ENCODE data around the gene PTGIR. TPM values are rescaled to one million over a fixed set of nuclear protein-coding genes. Genes with fewer than 3 reads are reported as not detected.

The PTGIR gene
- polyA plus RNA-seq, 4 donors, result 0.45 to 3.4 (median 1.6) TPM; not detected in 1

- Histone ChIP-seq H3K4me1 (ENCODE audit: control insufficient read depth in 3 of 3, insufficient read depth in 2 of 3, low read depth in 1 of 3, low read length in 2 of 3) (peaks cover 0 to 9% (median 5%) of the 10 kb centered on the region in 3 donors), H3K4me3 (ENCODE audit: low read depth in 1 of 3, low read length in 3 of 3) (no peak overlapping the region), H3K27me3 (ENCODE audit: control insufficient read depth in 3 of 3, insufficient read depth in 3 of 3, low read length in 3 of 3) (peaks cover 0 to 13% (median 0%) of the 10 kb centered on the region in 3 donors), H3K36me3 (ENCODE audit: control insufficient read depth in 3 of 3, insufficient read depth in 2 of 3, low read depth in 1 of 3, low read length in 3 of 3) (peaks cover 0 to 6% (median 0%) of the 10 kb centered on the region in 3 donors), H3K27ac (ENCODE audit: low read depth in 1 of 3, low read length in 2 of 3) (no peak overlapping the region), H3K9me3 (ENCODE audit: control insufficient read depth in 2 of 2, insufficient read depth in 1 of 2, low read depth in 1 of 2, low read length in 1 of 2) (no peaks in the 10 kb centered on the region)
- FAIRE-seq (no peak), DNase-seq (peak in 1 of 2 donors; percentile 59)
- 22 to 79% (median 49%) methylated on average over 10 of the region's 10 CpGs for WGBS, 3 donors
These were observed 8.9 kb downstream of the PTGIR start for GRCh38 chr19:46615966-46616365.

- H3K27ac ChIP-seq (ENCODE audit: low read depth in 1 of 3, low read length in 2 of 3), result no peak overlapping the region
- FAIRE-seq, result no peak
- H3K36me3 ChIP-seq (ENCODE audit: control insufficient read depth in 3 of 3, insufficient read depth in 2 of 3, low read depth in 1 of 3, low read length in 3 of 3), result peaks cover 2 to 23% (median 9%) of the 10 kb centered on the region in 3 donors
- no peaks in the 10 kb centered on the region for H3K27me3 ChIP-seq (ENCODE audit: control insufficient read depth in 3 of 3, insufficient read depth in 3 of 3, low read length in 3 of 3)
- H3K4me1 ChIP-seq (ENCODE audit: control insufficient read depth in 3 of 3, insufficient read depth in 2 of 3, low read depth in 1 of 3, low read length in 2 of 3), result peaks cover 0 to 4% (median 4%) of the 10 kb centered on the region in 3 donors
- no peaks in the 10 kb centered on the region for H3K9me3 ChIP-seq (ENCODE audit: control insufficient read depth in 2 of 2, insufficient read depth in 1 of 2, low read depth in 1 of 2, low read length in 1 of 2)
- WGBS, 3 donors, result 11 to 14% (median 11%) methylated on average over 12 of the region's 12 CpGs
- peak; percentile 77 to 86 for DNase-seq
- H3K4me3 ChIP-seq (ENCODE audit: low read depth in 1 of 3, low read length in 3 of 3), result no peak overlapping the region
These were observed 10.7 kb downstream of the PTGIR start for GRCh38 chr19:46614114-46614722.

- H3K27ac ChIP-seq (ENCODE audit: low read depth in 1 of 3, low read length in 2 of 3), result no peak overlapping the region
These were observed 11.4 kb downstream of the PTGIR start for GRCh38 chr19:46613525-46613924.

DNA sequence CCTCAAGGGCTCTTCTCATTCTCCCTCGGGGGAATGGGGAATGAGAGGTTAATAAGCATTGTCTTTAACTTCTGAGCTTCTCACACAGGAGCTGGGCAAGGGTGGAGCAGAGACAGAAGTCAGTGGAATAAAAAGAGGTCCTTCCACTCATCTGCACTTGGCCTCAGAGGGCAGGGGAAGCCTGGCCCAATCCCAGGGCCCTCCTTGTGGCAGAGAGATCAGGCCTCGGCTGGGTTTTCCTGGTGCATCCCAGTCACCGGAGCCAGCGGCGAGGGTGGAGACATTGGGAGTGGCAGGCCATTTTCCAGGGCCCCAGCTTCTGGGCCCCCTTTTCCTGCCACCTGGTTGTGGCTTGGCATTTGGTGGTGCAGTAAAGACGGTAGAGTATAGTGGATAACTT lies 13.1 kb downstream of the PTGIR start:
- Histone ChIP-seq H3K4me1 (ENCODE audit: control insufficient read depth in 3 of 3, insufficient read depth in 2 of 3, low read depth in 1 of 3, low read length in 2 of 3) (peaks cover 0 to 6% (median 0%) of the 10 kb centered on the region in 3 donors), H3K27ac (ENCODE audit: low read depth in 1 of 3, low read length in 2 of 3) (peak overlapping the region in 1 of 3 donors; percentile 51), H3K9me3 (ENCODE audit: control insufficient read depth in 2 of 2, insufficient read depth in 1 of 2, low read depth in 1 of 2, low read length in 1 of 2) (no peaks in the 10 kb centered on the region), H3K4me3 (ENCODE audit: low read depth in 1 of 3, low read length in 3 of 3) (no peak overlapping the region), H3K36me3 (ENCODE audit: control insufficient read depth in 3 of 3, insufficient read depth in 2 of 3, low read depth in 1 of 3, low read length in 3 of 3) (peaks cover 3 to 48% (median 31%) of the 10 kb centered on the region in 3 donors), H3K27me3 (ENCODE audit: control insufficient read depth in 3 of 3, insufficient read depth in 3 of 3, low read length in 3 of 3) (no peaks in the 10 kb centered on the region)
- no peak for FAIRE-seq
- 35 to 48% (median 47%) methylated on average over 5 to 6 of the region's 6 CpGs for WGBS, 3 donors
- DNase-seq, result no peak

More at GRCh38 chr19:46613525-46613924, 11.4 kb downstream of the PTGIR start:
- no peaks in the 10 kb centered on the region for H3K9me3 ChIP-seq (ENCODE audit: control insufficient read depth in 2 of 2, insufficient read depth in 1 of 2, low read depth in 1 of 2, low read length in 1 of 2)
- H3K36me3 ChIP-seq (ENCODE audit: control insufficient read depth in 3 of 3, insufficient read depth in 2 of 3, low read depth in 1 of 3, low read length in 3 of 3), result peaks cover 3 to 30% (median 16%) of the 10 kb centered on the region in 3 donors
- 84 to 92% (median 88%) methylated on average over 21 to 22 of the region's 22 CpGs for whole genome bisulfite sequencing, 3 donors
- H3K4me3 ChIP-seq (ENCODE audit: low read depth in 1 of 3, low read length in 3 of 3), result no peak overlapping the region
- FAIRE-seq (no peak), DNase-seq (no peak)
- no peaks in the 10 kb centered on the region for H3K27me3 ChIP-seq (ENCODE audit: control insufficient read depth in 3 of 3, insufficient read depth in 3 of 3, low read length in 3 of 3)
- H3K4me1 ChIP-seq (ENCODE audit: control insufficient read depth in 3 of 3, insufficient read depth in 2 of 3, low read depth in 1 of 3, low read length in 2 of 3), result peaks cover 0 to 4% (median 4%) of the 10 kb centered on the region in 3 donors

DNA sequence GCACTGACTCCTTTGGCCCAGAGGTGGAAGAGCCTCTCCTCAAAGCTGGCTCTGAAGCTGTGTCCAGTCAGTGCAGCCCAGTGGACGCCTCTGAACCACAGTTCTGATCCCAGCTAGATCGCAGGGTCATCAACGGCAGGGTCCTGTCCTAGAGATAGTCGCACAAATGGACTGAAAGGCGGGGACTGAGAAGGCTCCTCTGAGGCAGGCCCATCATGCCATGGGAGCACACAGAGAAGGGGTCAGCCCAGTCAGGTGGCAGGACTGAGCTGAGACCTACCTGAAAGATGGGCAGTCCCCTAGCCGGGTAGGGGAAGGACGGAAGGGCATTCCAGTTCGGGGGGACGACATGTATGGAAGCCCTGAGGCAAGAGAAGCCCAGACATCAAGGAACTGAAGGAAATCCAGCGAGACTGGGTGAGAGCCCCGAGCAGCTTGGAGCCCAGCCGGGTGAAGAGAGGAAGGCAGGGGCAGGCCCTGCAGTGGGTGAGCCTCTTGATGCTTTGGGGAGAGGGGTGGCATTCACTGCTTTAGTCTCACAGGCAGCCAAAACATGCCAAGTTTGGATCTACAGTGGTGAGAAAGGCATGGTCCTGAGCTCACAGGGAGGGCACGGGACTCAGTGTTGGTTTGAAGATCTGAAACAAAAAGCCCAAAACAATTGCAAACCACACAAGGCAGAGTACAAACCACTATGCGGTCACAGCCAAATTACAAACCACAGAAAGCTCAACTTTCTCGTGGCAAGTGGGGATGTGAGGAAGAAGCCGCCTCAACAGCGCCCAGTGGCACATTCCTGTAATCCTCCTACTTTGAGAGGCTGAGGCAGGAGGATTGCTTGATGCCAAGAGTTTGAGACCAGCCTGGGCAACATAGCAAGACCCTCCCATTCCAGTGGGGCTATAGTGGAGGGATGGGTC lies 13.8 kb downstream of the PTGIR start:
- FAIRE-seq, result no peak

GRCh38 chr19:46610413-46610775 lies 14.5 kb downstream of the PTGIR start:
- H3K27me3 ChIP-seq (ENCODE audit: control insufficient read depth in 3 of 3, insufficient read depth in 3 of 3, low read length in 3 of 3), result no peaks in the 10 kb centered on the region
- WGBS, 3 donors, result 54 to 60% (median 55%) methylated on average over 5 of the region's 5 CpGs
- FAIRE-seq, result no peak
- H3K4me1 ChIP-seq (ENCODE audit: control insufficient read depth in 3 of 3, insufficient read depth in 2 of 3, low read depth in 1 of 3, low read length in 2 of 3), result peaks cover 0 to 16% (median 0%) of the 10 kb centered on the region in 3 donors
- no peak for DNase-seq
- no peak overlapping the region for H3K27ac ChIP-seq (ENCODE audit: low read depth in 1 of 3, low read length in 2 of 3)
- H3K9me3 ChIP-seq (ENCODE audit: control insufficient read depth in 2 of 2, insufficient read depth in 1 of 2, low read depth in 1 of 2, low read length in 1 of 2), result no peaks in the 10 kb centered on the region
- H3K36me3 ChIP-seq (ENCODE audit: control insufficient read depth in 3 of 3, insufficient read depth in 2 of 3, low read depth in 1 of 3, low read length in 3 of 3), result peaks cover 3 to 62% (median 37%) of the 10 kb centered on the region in 3 donors
- H3K4me3 ChIP-seq (ENCODE audit: low read depth in 1 of 3, low read length in 3 of 3), result no peak overlapping the region

More for the DNA sequence above, 13.8 kb downstream of the PTGIR start:
- H3K36me3 ChIP-seq (ENCODE audit: control insufficient read depth in 3 of 3, insufficient read depth in 2 of 3, low read depth in 1 of 3, low read length in 3 of 3), result peaks cover 3 to 54% (median 31%) of the 10 kb centered on the region in 3 donors
- H3K27me3 ChIP-seq (ENCODE audit: control insufficient read depth in 3 of 3, insufficient read depth in 3 of 3, low read length in 3 of 3), result no peaks in the 10 kb centered on the region
- DNase-seq, result peak in 1 of 2 donors; percentile 4
- 70 to 76% (median 74%) methylated on average over 17 of the region's 17 CpGs for whole genome bisulfite sequencing, 3 donors
- no peak overlapping the region for H3K4me3 ChIP-seq (ENCODE audit: low read depth in 1 of 3, low read length in 3 of 3)
- H3K27ac ChIP-seq (ENCODE audit: low read depth in 1 of 3, low read length in 2 of 3), result no peak overlapping the region
- no peaks in the 10 kb centered on the region for H3K9me3 ChIP-seq (ENCODE audit: control insufficient read depth in 2 of 2, insufficient read depth in 1 of 2, low read depth in 1 of 2, low read length in 1 of 2)
- peaks cover 0 to 9% (median 0%) of the 10 kb centered on the region in 3 donors for H3K4me1 ChIP-seq (ENCODE audit: control insufficient read depth in 3 of 3, insufficient read depth in 2 of 3, low read depth in 1 of 3, low read length in 2 of 3)

DNA sequence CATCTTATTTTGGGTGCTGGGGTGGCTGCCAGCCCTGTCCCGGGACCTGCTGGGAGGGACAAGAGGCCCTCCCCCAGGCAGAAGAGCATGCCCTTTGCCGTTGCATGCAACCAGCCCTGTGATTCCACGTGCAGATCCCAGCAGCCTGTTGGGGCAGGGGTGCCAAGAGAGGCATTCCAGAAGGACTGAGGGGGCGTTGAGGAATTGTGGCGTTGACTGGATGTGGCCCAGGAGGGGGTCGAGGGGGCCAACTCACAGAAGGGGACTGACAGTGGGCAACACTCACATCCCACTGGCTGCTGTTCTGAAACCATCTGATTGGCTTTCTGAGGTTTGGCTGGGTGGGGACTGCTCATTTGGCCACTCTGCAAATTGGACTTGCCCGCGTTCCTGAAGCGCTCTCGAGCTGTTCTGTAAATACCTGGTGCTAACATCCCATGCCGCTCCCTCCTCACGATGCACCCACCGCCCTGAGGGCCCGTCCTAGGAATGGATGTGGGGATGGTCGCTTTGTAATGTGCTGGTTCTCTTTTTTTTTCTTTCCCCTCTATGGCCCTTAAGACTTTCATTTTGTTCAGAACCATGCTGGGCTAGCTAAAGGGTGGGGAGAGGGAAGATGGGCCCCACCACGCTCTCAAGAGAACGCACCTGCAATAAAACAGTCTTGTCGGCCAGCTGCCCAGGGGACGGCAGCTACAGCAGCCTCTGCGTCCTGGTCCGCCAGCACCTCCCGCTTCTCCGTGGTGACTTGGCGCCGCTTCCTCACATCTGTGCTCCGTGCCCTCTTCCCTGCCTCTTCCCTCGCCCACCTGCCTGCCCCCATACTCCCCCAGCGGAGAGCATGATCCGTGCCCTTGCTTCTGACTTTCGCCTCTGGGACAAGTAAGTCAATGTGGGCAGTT lies 15.1 kb downstream of the PTGIR start:
- Histone ChIP-seq H3K36me3 (ENCODE audit: control insufficient read depth in 3 of 3, insufficient read depth in 2 of 3, low read depth in 1 of 3, low read length in 3 of 3) (peaks cover 3 to 68% (median 37%) of the 10 kb centered on the region in 3 donors), H3K27me3 (ENCODE audit: control insufficient read depth in 3 of 3, insufficient read depth in 3 of 3, low read length in 3 of 3) (no peaks in the 10 kb centered on the region), H3K27ac (ENCODE audit: low read depth in 1 of 3, low read length in 2 of 3) (no peak overlapping the region), H3K9me3 (ENCODE audit: control insufficient read depth in 2 of 2, insufficient read depth in 1 of 2, low read depth in 1 of 2, low read length in 1 of 2) (no peaks in the 10 kb centered on the region), H3K4me3 (ENCODE audit: low read depth in 1 of 3, low read length in 3 of 3) (no peak overlapping the region), H3K4me1 (ENCODE audit: control insufficient read depth in 3 of 3, insufficient read depth in 2 of 3, low read depth in 1 of 3, low read length in 2 of 3) (peaks cover 0 to 23% (median 0%) of the 10 kb centered on the region in 3 donors)
- FAIRE-seq, result no peak
- peak in 1 of 2 donors; percentile 1 for DNase-seq
- 72 to 83% (median 80%) methylated on average over 30 of the region's 30 CpGs for WGBS, 3 donors
